Epithelial cell of umbilical artery (primary cell): Measurements from ENCODE around the gene NOTCH1. TPM values are rescaled to one million over a fixed set of nuclear protein-coding genes. Genes with fewer than 3 reads are reported as not detected.

ENCODE experiments used
- total RNA-seq: library from RNA; depleted of rRNA; stranded (reverse); fragments of >200 nt; gene quantifications from 2 replicates; pipeline ENCODE4 v1.2.3, GENCODE V29; 2014

Gene NOTCH1
- total RNA-seq = 69.9 and 99.1 TPM in 2 replicates

DNA sequence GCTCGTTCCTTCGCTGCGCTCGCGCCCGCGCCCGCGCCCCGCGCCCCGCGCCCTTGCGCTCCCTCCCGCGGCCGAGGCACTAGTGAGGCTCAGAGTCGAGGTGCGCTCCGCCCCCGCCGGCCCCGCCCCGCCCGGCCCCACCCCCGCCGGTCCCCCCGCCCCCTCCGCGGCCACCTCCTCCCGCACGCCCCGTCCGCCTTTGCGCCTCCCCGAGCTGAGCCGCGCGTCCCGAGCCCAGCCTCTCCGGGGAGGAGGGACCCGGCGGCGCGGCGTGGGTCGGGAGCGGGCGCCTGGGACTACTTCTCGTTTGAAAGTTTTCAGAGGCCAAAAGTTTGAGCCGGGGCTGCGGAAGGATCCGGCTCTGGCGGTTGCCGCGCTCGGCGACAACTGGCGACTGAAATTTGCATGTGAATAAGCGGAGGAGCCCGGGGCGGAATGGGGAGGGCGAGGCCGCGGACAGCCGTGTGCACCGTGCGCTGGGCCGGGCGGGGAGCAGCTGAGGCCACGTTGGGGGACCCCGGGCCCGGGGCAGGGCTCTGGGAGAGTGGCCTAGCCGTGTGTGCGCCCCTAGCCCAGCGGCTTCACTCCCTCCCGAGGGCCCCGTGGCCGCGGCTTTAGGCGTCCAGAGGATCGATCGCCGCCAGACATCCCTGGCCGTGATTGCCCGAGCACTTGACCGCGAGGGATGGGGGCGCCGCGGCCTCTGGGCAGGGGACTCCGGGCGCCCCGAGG is at the start of gene NOTCH1:
TSS of gene NOTCH1 (minus strand) at position 84 of the 732 bp plus-strand sequence. CDS start 262 bp downstream, outside the sequence.

DNA sequence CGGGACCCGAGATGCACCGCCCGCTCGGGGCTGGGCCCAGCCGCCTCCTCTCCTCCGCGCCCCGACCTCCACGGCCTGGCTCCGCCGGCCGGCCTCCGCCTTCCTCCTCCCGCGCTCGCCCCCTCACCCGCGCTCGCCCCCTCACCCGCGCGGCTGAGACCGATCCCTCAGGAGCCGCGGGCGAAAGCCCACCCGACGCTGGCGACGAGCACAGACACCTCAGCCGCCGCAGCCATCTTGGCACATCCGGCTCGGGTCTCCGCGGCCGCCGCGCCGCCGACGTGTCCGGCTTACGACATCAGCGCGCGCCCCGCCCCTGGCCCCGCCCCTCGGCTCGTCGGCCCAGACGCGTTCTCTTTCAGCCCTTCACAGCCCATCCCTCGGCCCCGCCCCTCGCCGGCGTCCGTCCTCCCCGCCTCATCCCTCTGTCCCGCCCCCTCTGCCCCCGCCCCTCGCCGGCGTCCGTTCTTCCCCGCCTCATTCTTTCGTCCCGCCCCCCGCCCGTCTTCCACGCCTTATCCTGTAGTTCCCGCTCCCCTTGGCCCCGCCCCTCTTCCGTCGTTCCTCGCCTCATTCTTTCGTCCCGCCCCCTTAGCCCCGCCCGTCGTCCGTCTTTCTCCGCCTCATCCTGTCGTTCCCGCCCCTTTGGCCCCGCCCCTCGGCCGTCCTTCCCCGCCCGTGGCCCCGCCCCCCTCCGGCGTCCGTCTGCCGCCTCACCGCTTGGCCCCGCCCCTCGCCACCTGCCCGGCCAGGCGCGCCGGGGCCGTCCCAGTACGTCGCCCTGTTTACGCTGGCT is 62.9 kb downstream of the NOTCH1 start, which contains the start of gene SEC16A:
TSS of gene SEC16A (minus strand) at position 248 of the 796 bp plus-strand sequence. CDS start 5,425 bp downstream, outside the sequence.

Other genes with a start within 250 kb of the NOTCH1 start
- gene CCDC187, start 242.0 kb downstream of the NOTCH1 start, total RNA-seq = not detected in 2 replicates
- 27.9 and 29.6 TPM in 2 replicates for gene GPSM1, start 218.5 kb downstream of the NOTCH1 start, total RNA-seq
- 15.5 and 29.9 TPM in 2 replicates for gene DNLZ, start 182.3 kb downstream of the NOTCH1 start, total RNA-seq
- gene CARD9, start 172.4 kb downstream of the NOTCH1 start, total RNA-seq = 0.32 and 2.6 TPM in 2 replicates
- gene SNAPC4, start 145.9 kb downstream of the NOTCH1 start, total RNA-seq = 9.0 and 12.3 TPM in 2 replicates
- 30.2 and 32.2 TPM in 2 replicates for gene ENTR1, start 135.4 kb downstream of the NOTCH1 start, total RNA-seq
- gene PMPCA, start 135.4 kb downstream of the NOTCH1 start, total RNA-seq = 60.7 and 65.8 TPM in 2 replicates
- gene INPP5E, start 106.2 kb downstream of the NOTCH1 start, total RNA-seq = 5.0 and 5.8 TPM in 2 replicates
- gene SEC16A, start 63.0 kb downstream of the NOTCH1 start, total RNA-seq = 13.1 and 15.3 TPM in 2 replicates
- 532 and 626 TPM in 2 replicates for gene EGFL7, start 116.9 kb upstream of the NOTCH1 start, total RNA-seq
- gene AGPAT2, start 141.4 kb upstream of the NOTCH1 start, total RNA-seq = 33.3 and 37.7 TPM in 2 replicates
- gene DIPK1B, start 166.5 kb upstream of the NOTCH1 start, total RNA-seq = 171 and 201 TPM in 2 replicates
- gene LCN10, start 196.9 kb upstream of the NOTCH1 start, total RNA-seq = not detected in 2 replicates
- not detected in 2 replicates for gene LCN6, start 202.5 kb upstream of the NOTCH1 start, total RNA-seq
- not detected in 2 replicates for gene LCN8, start 212.2 kb upstream of the NOTCH1 start, total RNA-seq
- gene LCN15, start 218.5 kb upstream of the NOTCH1 start, total RNA-seq = not detected in 2 replicates
- 105 and 109 TPM in 2 replicates for gene TMEM141, start 245.3 kb upstream of the NOTCH1 start, total RNA-seq